ENCODE measurements around the gene SENP3. TPM values are rescaled to one million over a fixed set of nuclear protein-coding genes. Genes with fewer than 3 reads are reported as not detected.

Gene SENP3
- total and polyA plus RNA-seq, 9 donors = 31.2 to 104 (median 42.7) TPM

- 89 to 94% (median 93%) methylated on average over 6 of the region's 6 CpGs for WGBS, 3 donors
- DNase-seq = no peak
- no peaks in the 10 kb centered on the region for H3K27me3 ChIP-seq
- TF ChIP-seq CTCF (IDR thresholded peaks at IDR 0.05) = no peak
- no peak for TF ChIP-seq POLR2A (IDR thresholded peaks at IDR 0.05)
- no peak for TF ChIP-seq EP300 (IDR thresholded peaks at IDR 0.05)
- peaks cover 0 to 2% of the 10 kb centered on the region in 2 donors for H3K9me3 ChIP-seq
- no peak overlapping the region for H3K4me3 ChIP-seq
- H3K27ac ChIP-seq = no peak overlapping the region
- H3K36me3 ChIP-seq = no peaks in the 10 kb centered on the region
- H3K4me1 ChIP-seq (ENCODE audit: insufficient read depth) = no peaks in the 10 kb centered on the region
- intact Hi-C loops (cut with DNase I) = no loop called here
These were observed 31.5 kb upstream of the SENP3 start for GRCh38 chr17:7530023-7530900.

- 57 to 81% (median 78%) methylated on average over 3 of the region's 3 CpGs for WGBS, 3 donors
- no peaks in the 10 kb centered on the region for H3K27me3 ChIP-seq
- intact Hi-C loops (cut with DNase I) = no loop called here
- H3K4me1 ChIP-seq (ENCODE audit: insufficient read depth) = no peaks in the 10 kb centered on the region
- no peak overlapping the region for H3K4me3 ChIP-seq
- TF ChIP-seq CTCF (IDR thresholded peaks at IDR 0.05) = no peak
- TF ChIP-seq POLR2A (IDR thresholded peaks at IDR 0.05) = no peak
- TF ChIP-seq EP300 (IDR thresholded peaks at IDR 0.05) = no peak
- no peaks in the 10 kb centered on the region for H3K9me3 ChIP-seq
- H3K27ac ChIP-seq = no peak overlapping the region
- no peaks in the 10 kb centered on the region for H3K36me3 ChIP-seq
- no peak for DNase-seq
These were observed 23.7 kb upstream of the SENP3 start for GRCh38 chr17:7538050-7538449.

GRCh38 chr17:7538891-7539545 lies 22.7 kb upstream of the SENP3 start:
- Histone ChIP-seq H3K36me3 (no peaks in the 10 kb centered on the region), H3K9me3 (no peaks in the 10 kb centered on the region), H3K27ac (no peak overlapping the region), H3K4me1 (ENCODE audit: insufficient read depth) (peaks cover 2% of the 10 kb centered on the region), H3K27me3 (no peaks in the 10 kb centered on the region), H3K4me3 (no peak overlapping the region)
- intact Hi-C loops (cut with DNase I) = no loop called here
- no peak for DNase-seq
- TF ChIP-seq EP300 (IDR thresholded peaks at IDR 0.05) (no peak), POLR2A (IDR thresholded peaks at IDR 0.05) (no peak), CTCF (IDR thresholded peaks at IDR 0.05) (no peak)
- 67 to 70% (median 67%) methylated on average over 11 of the region's 11 CpGs for WGBS, 3 donors

GRCh38 chr17:7541074-7541621 lies 20.6 kb upstream of the SENP3 start:
- no peak overlapping the region for H3K27ac ChIP-seq
- peaks cover 8% of the 10 kb centered on the region for H3K4me1 ChIP-seq (ENCODE audit: insufficient read depth)
- intact Hi-C loops (cut with DNase I) = no loop called here
- no peaks in the 10 kb centered on the region for H3K9me3 ChIP-seq
- WGBS, 3 donors = 83 to 89% (median 86%) methylated on average over 9 of the region's 9 CpGs
- H3K36me3 ChIP-seq = no peaks in the 10 kb centered on the region
- no peak for DNase-seq
- H3K4me3 ChIP-seq = no peak overlapping the region
- no peak for TF ChIP-seq CTCF (IDR thresholded peaks at IDR 0.05)
- TF ChIP-seq EP300 (IDR thresholded peaks at IDR 0.05) = no peak
- no peak for TF ChIP-seq POLR2A (IDR thresholded peaks at IDR 0.05)
- no peaks in the 10 kb centered on the region for H3K27me3 ChIP-seq
